GM23248 (cell line): ENCODE measurements around the gene NBPF15. TPM values are rescaled to one million over a fixed set of nuclear protein-coding genes. Genes with fewer than 3 reads are reported as not detected.
A peak's percentile ranks its signal among the peaks of the same experiment; 100 is the strongest.
"Not testable (repeated sequence)": the region's sequence is repeated elsewhere in the genome, so short reads cannot be mapped to it uniquely, and the experiment has no call there.

Experiments used
- DNase-seq: peaks from one replicate; pipeline ENCODE4 v3.0.0-alpha.2; 2015
- H2AFZ ChIP-seq: fragments of 200-600 bp; sonication (generic); 2 replicates; pipeline ENCODE4 v1.6.1; 2016; ENCODE audit warnings: antibody characterized with exemption
- H3F3A ChIP-seq: fragments of 200-600 bp; sonication (generic); 2 replicates; pipeline ENCODE4 v1.6.1; 2016; ENCODE audit warnings: mild to moderate bottlenecking, antibody characterized with exemption, mixed run types; ENCODE audit not compliant: insufficient read depth
- H3K27ac ChIP-seq: fragments of 200-600 bp; sonication (generic); 2 replicates; pipeline ENCODE4 v1.5.1; 2016; ENCODE audit warnings: mild to moderate bottlenecking
- H3K27me3 ChIP-seq: fragments of 200-600 bp; sonication (generic); replicated peaks from 2 replicates; pipeline ENCODE4 v1.6.1; 2016; ENCODE audit warnings: mild to moderate bottlenecking; ENCODE audit not compliant: insufficient read depth
- H3K36me3 ChIP-seq: fragments of 200-600 bp; sonication (generic); 2 replicates; pipeline ENCODE4 v1.6.1; 2016; ENCODE audit warnings: low read depth, mild to moderate bottlenecking
- H3K4me1 ChIP-seq: fragments of 200-600 bp; sonication (generic); 2 replicates; pipeline ENCODE4 v1.6.1; 2016; ENCODE audit warnings: mild to moderate bottlenecking; ENCODE audit not compliant: insufficient read depth
- H3K4me2 ChIP-seq: fragments of 200-600 bp; sonication (generic); one replicate; pipeline ENCODE4 v1.6.1; 2016; ENCODE audit warnings: mild to moderate bottlenecking; ENCODE audit not compliant: unreplicated experiment
- H3K4me3 ChIP-seq: fragments of 200-600 bp; sonication (generic); 2 replicates; pipeline ENCODE4 v1.5.1; 2016; ENCODE audit warnings: mild to moderate bottlenecking
- H3K79me2 ChIP-seq: fragments of 200-600 bp; sonication (generic); 2 replicates; pipeline ENCODE4 v1.6.1; 2016; ENCODE audit warnings: mild to moderate bottlenecking; ENCODE audit not compliant: insufficient read depth
- H3K9ac ChIP-seq: fragments of 200-600 bp; sonication (generic); 2 replicates; pipeline ENCODE4 v1.6.1; 2016; ENCODE audit warnings: mild to moderate bottlenecking
- H3K9me2 ChIP-seq: fragments of 200-600 bp; sonication (generic); 2 replicates; pipeline ENCODE4 v1.6.1; 2016; ENCODE audit warnings: mixed run types, mild to moderate bottlenecking, moderate library complexity; ENCODE audit not compliant: insufficient read depth
- H3K9me3 ChIP-seq: fragments of 200-600 bp; sonication (generic); one replicate; pipeline ENCODE4 v1.6.1; 2017; ENCODE audit warnings: low read depth
- H4K20me1 ChIP-seq: fragments of 200-600 bp; sonication (generic); 2 replicates; pipeline ENCODE4 v1.6.0; 2016; ENCODE audit not compliant: insufficient read depth
- WGBS, 2 experiments: methylation state at CpG; one replicate each; pipeline ENCODE4 v1.1.6; 2015 to 2017; ENCODE audit warnings: low lambda C conversion rate in 2 of 2, low coverage in 1 of 2; ENCODE audit errors: missing lambda C conversion rate in 2 of 2; 5-methylcytosine and 5-hydroxymethylcytosine counted together
- in situ Hi-C: fragments of 300-500 bp; cut with MboI; formaldehyde crosslinking; loops from 2 replicates; pipeline ENCODE4 v1.15.0; 2020
- polyA plus RNA-seq: library from polyadenylated mRNA; unstranded; fragments of >200 nt; fragmentation: Nextera tagmentation; extraction: Ambion mirVana; gene quantifications from 2 replicates; pipeline ENCODE4 v1.2.1, GENCODE V29; 2016
- total RNA-seq: library from RNA; depleted of rRNA; stranded (reverse); fragments of >200 nt; shearing (Covaris generic); gene quantifications from 2 replicates; pipeline ENCODE4 v1.2.3, GENCODE V29; 2014

NBPF15 gene
- total and polyA plus RNA-seq, 2 experiments from 2014 or later = 25.2 to 32.0 TPM

- H2AFZ ChIP-seq, H3K4me1 ChIP-seq, H3K36me3 ChIP-seq, H3F3A ChIP-seq, in situ Hi-C loops, H3K27me3 ChIP-seq, H3K79me2 ChIP-seq, H3K4me3 ChIP-seq, H3K9me2 ChIP-seq, DNase-seq, H3K4me2 ChIP-seq, H3K9me3 ChIP-seq, H3K27ac ChIP-seq, H4K20me1 ChIP-seq, H3K9ac ChIP-seq: not testable (repeated sequence)
- WGBS, 2 experiments = 36 to 46% methylated on average over 3 to 4 of the region's 4 CpGs
Measured at GRCh38 chr1:144471434-144471833, 10.0 kb upstream of the NBPF15 start.

- H3K4me3 ChIP-seq = not testable (repeated sequence)
Measured at GRCh38 chr1:144461778-144462177, 309 bp upstream of the NBPF15 start.

GRCh38 chr1:144460686-144461085 lies 783 bp downstream of the NBPF15 start:
- H4K20me1 ChIP-seq, in situ Hi-C loops, H3K9me2 ChIP-seq, H3F3A ChIP-seq, H3K36me3 ChIP-seq, DNase-seq, H3K9me3 ChIP-seq, H3K27me3 ChIP-seq, H3K4me1 ChIP-seq: not testable (repeated sequence)
- H3K4me3 ChIP-seq = peak overlapping the region; percentile 73
- H2AFZ ChIP-seq = peak overlapping the region; percentile 55
- H3K79me2 ChIP-seq = peaks cover 35% of the 10 kb centered on the region
- peak overlapping the region; percentile 41; the same call in 1 of the 2 replicates for H3K27ac ChIP-seq
- WGBS, 2 experiments = 0% methylated on average over 5 to 7 of the region's 15 CpGs
- H3K9ac ChIP-seq = peak overlapping the region; percentile 72
- H3K4me2 ChIP-seq = peak overlapping the region; percentile 24

More at GRCh38 chr1:144461778-144462177, 309 bp upstream of the NBPF15 start:
- H3K4me2 ChIP-seq, H3K9ac ChIP-seq, H3K27ac ChIP-seq, H3K27me3 ChIP-seq, H3K9me3 ChIP-seq, H3F3A ChIP-seq, H3K9me2 ChIP-seq, H3K36me3 ChIP-seq, DNase-seq, in situ Hi-C loops, H4K20me1 ChIP-seq, H2AFZ ChIP-seq, H3K4me1 ChIP-seq: not testable (repeated sequence)
- WGBS, 2 experiments = no CpG with 5 or more reads among the region's 17 CpGs
- peaks cover 31% of the 10 kb centered on the region for H3K79me2 ChIP-seq

GRCh38 chr1:144442402-144442801 lies 19.1 kb downstream of the NBPF15 start:
- DNase-seq, H3K36me3 ChIP-seq, H3K27me3 ChIP-seq, H3K4me2 ChIP-seq, H2AFZ ChIP-seq, H3K9ac ChIP-seq, H4K20me1 ChIP-seq, H3K4me3 ChIP-seq, H3K27ac ChIP-seq, H3K79me2 ChIP-seq, H3K9me3 ChIP-seq, in situ Hi-C loops, H3K4me1 ChIP-seq, H3K9me2 ChIP-seq, H3F3A ChIP-seq: not testable (repeated sequence)
- WGBS, 2 experiments = 90 to 94% methylated on average over 18 of the region's 18 CpGs

- H3F3A ChIP-seq, H3K27ac ChIP-seq, H3K4me3 ChIP-seq, H4K20me1 ChIP-seq, H3K9me3 ChIP-seq, DNase-seq, H3K9ac ChIP-seq, H3K36me3 ChIP-seq, H3K27me3 ChIP-seq, H2AFZ ChIP-seq, in situ Hi-C loops, H3K4me1 ChIP-seq, H3K4me2 ChIP-seq, H3K79me2 ChIP-seq, H3K9me2 ChIP-seq: not testable (repeated sequence)
- WGBS, 2 experiments = 69 to 70% methylated on average over 7 of the region's 7 CpGs
Measured at GRCh38 chr1:144439737-144440136, 21.7 kb downstream of the NBPF15 start.

GRCh38 chr1:144418891-144419694 lies 42.4 kb downstream of the NBPF15 start:
- H3F3A ChIP-seq, H3K9me2 ChIP-seq, H3K4me1 ChIP-seq, in situ Hi-C loops, H3K27me3 ChIP-seq, H3K36me3 ChIP-seq, H3K79me2 ChIP-seq, H3K9me3 ChIP-seq, H4K20me1 ChIP-seq, H3K27ac ChIP-seq: not testable (repeated sequence)
- Histone ChIP-seq H2AFZ (peak overlapping the region; percentile 93), H3K4me3 (peak overlapping the region; percentile 87), H3K9ac (peak overlapping the region; percentile 74), H3K4me2 (peak overlapping the region; percentile 96)
- peak; percentile 73 for DNase-seq
- 2 to 5% methylated on average over 36 to 40 of the region's 46 CpGs for WGBS, 2 experiments

- WGBS, 2 experiments = 73 to 81% methylated on average over 11 to 14 of the region's 26 CpGs
- H3K9me2 ChIP-seq, H3K79me2 ChIP-seq, DNase-seq, H3K9me3 ChIP-seq, H4K20me1 ChIP-seq, H3K27me3 ChIP-seq, H2AFZ ChIP-seq, H3K36me3 ChIP-seq, in situ Hi-C loops, H3K4me1 ChIP-seq, H3F3A ChIP-seq: not testable (repeated sequence)
- peak overlapping the region; percentile 82 for H3K9ac ChIP-seq
- peak overlapping the region; percentile 75 for H3K4me2 ChIP-seq
- H3K27ac ChIP-seq = peak overlapping the region; percentile 88
- H3K4me3 ChIP-seq = peak overlapping the region; percentile 65
Measured at GRCh38 chr1:144413404-144414118, 47.9 kb downstream of the NBPF15 start.
